HG02870 (cell line): ENCODE results near the gene ZNHIT2.

Experiments used
- ATAC-seq: cut with Tn5 transposase; IDR thresholded peaks from one replicate; pipeline ENCODE4 v1.9.1; 2021; ENCODE audit warnings: mild to moderate bottlenecking, moderate library complexity; ENCODE audit not compliant: unreplicated experiment

Gene ZNHIT2

GRCh38 chr11:65078786-65079342, 38.6 kb downstream of the ZNHIT2 start:
- no peak for ATAC-seq

GRCh38 chr11:65078151-65078550, 39.4 kb downstream of the ZNHIT2 start:
- ATAC-seq: no peak

GRCh38 chr11:65077451-65077850, 40.0 kb downstream of the ZNHIT2 start:
- ATAC-seq: no peak

GRCh38 chr11:65072631-65072966, 44.9 kb downstream of the ZNHIT2 start:
- ATAC-seq: no peak

GRCh38 chr11:65071907-65072630, 45.4 kb downstream of the ZNHIT2 start:
- ATAC-seq: no peak

- no peak for ATAC-seq
These were observed 48.3 kb downstream of the ZNHIT2 start for GRCh38 chr11:65069217-65069616.

GRCh38 chr11:65067446-65067845, 50.1 kb downstream of the ZNHIT2 start:
- ATAC-seq: no peak

- no peak for ATAC-seq
These were observed 50.7 kb downstream of the ZNHIT2 start for GRCh38 chr11:65066805-65067291.
